Calu3 (cell line): ENCODE measurements around the gene ZNF333. TPM values are rescaled to one million over a fixed set of nuclear protein-coding genes. Genes with fewer than 3 reads are reported as not detected.

ENCODE experiments used
- BruUV-seq: library from RNA; stranded (reverse); fragments of 400-500 nt; replicated peaks from 2 replicates; lab custom pipeline; 2021; lab: Mats Ljungman, UMichigan
- CTCF ChIA-PET: fragments of 300-600 bp; sonication (Branson Sonifier 250); formaldehyde crosslinking; loops from one replicate; lab custom pipeline; 2022; ENCODE audit warnings: antibody characterized with exemption; lab: Charles Lee
- DNase-seq: peaks from one replicate; pipeline ENCODE4 v3.0.0; 2022
- H3K27ac Mint-ChIP-seq: one replicate; pipeline ENCODE4 v1.8.0; 2022; ENCODE audit warnings: mixed read lengths; ENCODE audit not compliant: unreplicated experiment
- H3K27me3 Mint-ChIP-seq: one replicate; pipeline ENCODE4 v1.8.0; 2022; ENCODE audit warnings: mixed read lengths; ENCODE audit not compliant: unreplicated experiment
- H3K36me3 Mint-ChIP-seq: one replicate; pipeline ENCODE4 v1.8.0; 2022; ENCODE audit warnings: mild to moderate bottlenecking, moderate library complexity, mixed read lengths; ENCODE audit not compliant: insufficient read depth, unreplicated experiment
- H3K4me1 Mint-ChIP-seq: one replicate; pipeline ENCODE4 v1.8.0; 2022; ENCODE audit warnings: mild to moderate bottlenecking, low read depth, mixed read lengths; ENCODE audit not compliant: unreplicated experiment
- H3K4me3 Mint-ChIP-seq: one replicate; pipeline ENCODE4 v1.8.0; 2022; ENCODE audit warnings: mild to moderate bottlenecking, low read depth, moderate library complexity, mixed read lengths; ENCODE audit not compliant: unreplicated experiment
- H3K9me3 Mint-ChIP-seq: one replicate; pipeline ENCODE4 v1.8.0; 2022; ENCODE audit warnings: low read depth, mixed read lengths; ENCODE audit not compliant: unreplicated experiment
- intact Hi-C: fragments of 100-400 bp; cut with micrococcal nuclease; formaldehyde crosslinking; loops from one replicate; pipeline ENCODE4 v1.10.0; 2022; ENCODE audit not compliant: unreplicated experiment
- total RNA-seq: library from RNA; stranded (reverse); gene quantifications from 2 replicates; pipeline ENCODE4 v1.2.3, GENCODE V29; 2022
- TF ChIP-seq, protein P1 (sequence below): fragments of 200-600 bp; IDR thresholded peaks from one replicate; pipeline ENCODE4 v1.8.0; 2022; ENCODE audit warnings: antibody characterized with exemption; ENCODE audit not compliant: unreplicated experiment

The ZNF333 gene
- total RNA-seq, 1 experiment from 2014 or later: 5.8 TPM

DNA sequence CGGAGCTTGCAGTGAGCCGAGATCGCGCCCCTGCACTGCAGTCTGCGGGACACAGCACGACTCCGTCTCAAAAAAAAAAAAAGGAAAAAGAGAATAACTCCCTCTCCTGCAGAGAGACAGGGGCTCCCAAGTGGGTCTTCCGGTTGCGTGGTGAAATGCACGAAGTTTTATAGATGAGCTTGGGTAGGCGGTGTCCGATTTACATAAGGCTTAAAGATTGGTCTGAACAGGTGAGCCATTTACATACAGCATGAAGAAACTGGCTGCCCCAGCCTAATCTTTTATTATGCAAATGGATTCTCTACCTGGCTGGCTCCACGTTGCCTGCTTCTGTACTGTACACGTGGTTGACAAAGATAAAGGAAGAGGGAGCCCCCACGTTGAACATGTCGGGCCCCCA lies 69.0 kb downstream of the ZNF333 start:
- peak; percentile 1 for DNase-seq
- TF ChIP-seq, protein P1, sequence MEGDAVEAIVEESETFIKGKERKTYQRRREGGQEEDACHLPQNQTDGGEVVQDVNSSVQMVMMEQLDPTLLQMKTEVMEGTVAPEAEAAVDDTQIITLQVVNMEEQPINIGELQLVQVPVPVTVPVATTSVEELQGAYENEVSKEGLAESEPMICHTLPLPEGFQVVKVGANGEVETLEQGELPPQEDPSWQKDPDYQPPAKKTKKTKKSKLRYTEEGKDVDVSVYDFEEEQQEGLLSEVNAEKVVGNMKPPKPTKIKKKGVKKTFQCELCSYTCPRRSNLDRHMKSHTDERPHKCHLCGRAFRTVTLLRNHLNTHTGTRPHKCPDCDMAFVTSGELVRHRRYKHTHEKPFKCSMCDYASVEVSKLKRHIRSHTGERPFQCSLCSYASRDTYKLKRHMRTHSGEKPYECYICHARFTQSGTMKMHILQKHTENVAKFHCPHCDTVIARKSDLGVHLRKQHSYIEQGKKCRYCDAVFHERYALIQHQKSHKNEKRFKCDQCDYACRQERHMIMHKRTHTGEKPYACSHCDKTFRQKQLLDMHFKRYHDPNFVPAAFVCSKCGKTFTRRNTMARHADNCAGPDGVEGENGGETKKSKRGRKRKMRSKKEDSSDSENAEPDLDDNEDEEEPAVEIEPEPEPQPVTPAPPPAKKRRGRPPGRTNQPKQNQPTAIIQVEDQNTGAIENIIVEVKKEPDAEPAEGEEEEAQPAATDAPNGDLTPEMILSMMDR: no peak
- Mint-ChIP-seq H3K4me3 (peak overlapping the region; percentile 58), H3K9me3 (no peaks in the 10 kb centered on the region), H3K27ac (no peak overlapping the region), H3K27me3 (peaks cover 43% of the 10 kb centered on the region), H3K36me3 (no peaks in the 10 kb centered on the region), H3K4me1 (no peaks in the 10 kb centered on the region)
- CTCF ChIA-PET: interaction anchor here (0.7 kb wide), 1 partner anchor 40 kb away, joined by 3 read pairs; no protein-coding TSS in a partner anchor
- intact Hi-C loops: no loop called here
- no TSS peak for BruUV-seq

GRCh38 chr19:14761607-14762006 lies 71.8 kb downstream of the ZNF333 start:
- TF ChIP-seq, protein P1: no peak
- H3K36me3 Mint-ChIP-seq: no peaks in the 10 kb centered on the region
- H3K9me3 Mint-ChIP-seq: no peaks in the 10 kb centered on the region
- H3K4me1 Mint-ChIP-seq: no peaks in the 10 kb centered on the region
- no TSS peak for BruUV-seq
- CTCF ChIA-PET: no interaction called here
- H3K4me3 Mint-ChIP-seq: no peak overlapping the region
- no peak overlapping the region for H3K27ac Mint-ChIP-seq
- DNase-seq: no peak
- peaks cover 45% of the 10 kb centered on the region for H3K27me3 Mint-ChIP-seq
- intact Hi-C loops: no loop called here

GRCh38 chr19:14762111-14762510 lies 72.3 kb downstream of the ZNF333 start:
- Mint-ChIP-seq H3K27ac (no peak overlapping the region), H3K36me3 (no peaks in the 10 kb centered on the region), H3K27me3 (peaks cover 45% of the 10 kb centered on the region), H3K4me1 (no peaks in the 10 kb centered on the region), H3K9me3 (no peaks in the 10 kb centered on the region), H3K4me3 (no peak overlapping the region)
- no TSS peak for BruUV-seq
- CTCF ChIA-PET: no interaction called here
- TF ChIP-seq, protein P1: no peak
- intact Hi-C loops: no loop called here
- DNase-seq: no peak

- DNase-seq: no peak
- H3K4me1 Mint-ChIP-seq: no peaks in the 10 kb centered on the region
- H3K4me3 Mint-ChIP-seq: no peak overlapping the region
- CTCF ChIA-PET: no interaction called here
- BruUV-seq: no TSS peak
- intact Hi-C loops: no loop called here
- no peaks in the 10 kb centered on the region for H3K9me3 Mint-ChIP-seq
- no peaks in the 10 kb centered on the region for H3K36me3 Mint-ChIP-seq
- H3K27ac Mint-ChIP-seq: no peak overlapping the region
- H3K27me3 Mint-ChIP-seq: peaks cover 34% of the 10 kb centered on the region
- TF ChIP-seq, protein P1: no peak
Observed at GRCh38 chr19:14763497-14764145, 73.8 kb downstream of the ZNF333 start.
